Activated CD4-positive, alpha-beta memory T cell treated with anti-CD3 and anti-CD28 coated beads for 36 hours (primary cell): ENCODE measurements around the gene NME7. TPM values are rescaled to one million over a fixed set of nuclear protein-coding genes. Genes with fewer than 3 reads are reported as not detected.

Experiments used
- CTCF ChIA-PET: fragments of 350-600 bp; sonication (Branson Sonifier 250); formaldehyde crosslinking; loops from one replicate; lab custom pipeline; 2021; ENCODE audit warnings: antibody characterized with exemption, inconsistent platforms; lab: Charles Lee
- POLR2A ChIA-PET: fragments of 350-600 bp; sonication (Branson Sonifier 250); formaldehyde crosslinking; loops from one replicate; lab custom pipeline; 2021; ENCODE audit warnings: antibody characterized with exemption; lab: Charles Lee
- DNase-seq: peaks from one replicate; pipeline ENCODE4 v3.0.0-alpha.2; 2020
- H3K27ac Mint-ChIP-seq: one replicate; pipeline ENCODE4 v1.8.0; 2021; ENCODE audit warnings: mixed read lengths
- H3K27me3 Mint-ChIP-seq: one replicate; pipeline ENCODE4 v1.8.0; 2021; ENCODE audit warnings: mixed read lengths
- H3K36me3 Mint-ChIP-seq: one replicate; pipeline ENCODE4 v1.8.0; 2021; ENCODE audit warnings: mixed read lengths
- H3K4me1 Mint-ChIP-seq: one replicate; pipeline ENCODE4 v1.8.0; 2021; ENCODE audit warnings: low read depth, mixed read lengths
- H3K4me3 Mint-ChIP-seq: one replicate; pipeline ENCODE4 v1.8.0; 2021; ENCODE audit warnings: mild to moderate bottlenecking, mixed read lengths
- H3K9me3 Mint-ChIP-seq: one replicate; pipeline ENCODE4 v1.8.0; 2021; ENCODE audit warnings: mixed read lengths
- intact Hi-C: fragments of 100-400 bp; cut with micrococcal nuclease; formaldehyde crosslinking; loops from one replicate; pipeline ENCODE4 v1.15.1; 2023
- total RNA-seq, 2 experiments: library from RNA; stranded (reverse); gene quantifications; one replicate each; pipeline ENCODE4 v1.2.3, GENCODE V29; 2021

The NME7 gene
- total RNA-seq, 2 experiments from 2014 or later = 12.9 to 15.9 TPM

DNA sequence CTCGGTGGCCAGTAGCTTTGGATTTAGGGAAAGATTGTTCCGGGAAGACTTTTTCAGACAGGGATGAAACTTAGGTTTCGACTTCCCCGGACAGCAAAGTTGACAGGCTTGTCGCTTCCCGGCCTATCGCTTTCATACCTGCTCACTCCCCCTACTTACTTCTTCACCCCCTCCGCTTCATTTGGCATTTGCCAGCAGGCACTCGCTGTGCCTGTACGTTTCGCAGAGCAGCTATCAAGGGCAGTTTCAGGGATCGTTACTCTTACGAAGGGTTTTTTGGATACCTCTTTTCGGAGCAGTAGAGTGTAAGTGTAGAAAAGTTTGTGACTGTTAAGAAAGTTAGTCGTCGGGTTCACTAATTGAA lies 791 bp upstream of the NME7 start:
- no peaks in the 10 kb centered on the region for H3K27me3 Mint-ChIP-seq
- peak; percentile 40 for DNase-seq
- ChIA-PET CTCF (interaction anchor here (0.6 to 1.9 kb wide), 10 partner anchors 19 to 1122 kb away, joined by 3 to 8 read pairs (median 4); no protein-coding TSS in a partner anchor), POLR2A (interaction anchor here (0.6 to 1.9 kb wide), 4 partner anchors 118 to 1027 kb away, joined by 3 to 5 read pairs (median 3); partner anchors contain the start of gene SLC19A2)
- no peak overlapping the region for H3K27ac Mint-ChIP-seq
- peaks cover 25% of the 10 kb centered on the region for H3K4me1 Mint-ChIP-seq
- no peaks in the 10 kb centered on the region for H3K9me3 Mint-ChIP-seq
- intact Hi-C loops = loop anchor here (1.0 to 10.0 kb wide), 14 partner anchors 22 to 1944 kb away; partner anchors contain the start of genes FMO4, SCYL3, SELL and SFT2D2
- H3K4me3 Mint-ChIP-seq = no peak overlapping the region
- peaks cover 19% of the 10 kb centered on the region for H3K36me3 Mint-ChIP-seq

- no peaks in the 10 kb centered on the region for H3K27me3 Mint-ChIP-seq
- H3K9me3 Mint-ChIP-seq = no peaks in the 10 kb centered on the region
- H3K4me3 Mint-ChIP-seq = no peak overlapping the region
- H3K27ac Mint-ChIP-seq = no peak overlapping the region
- peaks cover 14% of the 10 kb centered on the region for H3K36me3 Mint-ChIP-seq
- ChIA-PET CTCF (interaction anchor here (0.7 to 1.4 kb wide), 5 partner anchors 20 to 1024 kb away, joined by 3 to 6 read pairs (median 3); partner anchors contain the start of gene F5), POLR2A (interaction anchor here (1.1 to 1.9 kb wide), 3 partner anchors 119 to 427 kb away, joined by 3 to 5 read pairs (median 4); partner anchors contain the start of genes METTL18 and SLC19A2)
- no peak for DNase-seq
- intact Hi-C loops = loop anchor here (1.0 to 10.0 kb wide), 16 partner anchors 95 to 1945 kb away; partner anchors contain the start of genes ATP1B1, FMO4, SCYL3 and SELL
- H3K4me1 Mint-ChIP-seq = peaks cover 35% of the 10 kb centered on the region
Observed at GRCh38 chr1:169367096-169367685, 406 bp downstream of the NME7 start.

DNA sequence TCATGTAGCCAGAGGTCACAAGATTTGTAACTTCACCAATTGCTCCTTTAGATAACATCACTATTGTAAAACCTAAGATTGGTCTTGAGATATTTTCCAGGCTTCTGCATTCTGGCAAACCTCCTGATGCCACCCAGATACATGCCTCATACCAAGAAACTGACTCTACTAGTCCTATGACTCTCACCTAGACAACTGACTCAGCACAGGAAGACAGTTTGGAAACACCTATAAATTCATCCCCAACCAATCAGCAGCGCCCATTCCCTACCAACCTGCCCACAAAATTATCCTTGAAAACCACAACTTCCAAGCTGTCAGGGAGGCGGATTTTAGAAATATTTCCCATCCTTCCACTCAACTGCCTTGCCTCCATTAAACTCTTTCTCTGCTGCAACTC lies 2.6 kb downstream of the NME7 start:
- DNase-seq = peak; percentile 27
- POLR2A ChIA-PET = interaction anchor here (0.7 kb wide), 1 partner anchor 1138 kb away, joined by 3 read pairs; no protein-coding TSS in a partner anchor
- peaks cover 30% of the 10 kb centered on the region for H3K4me1 Mint-ChIP-seq
- CTCF ChIA-PET = interaction anchor here (1.2 kb wide), 2 partner anchors 347 to 762 kb away, joined by 3 read pairs; no protein-coding TSS in a partner anchor
- no peaks in the 10 kb centered on the region for H3K27me3 Mint-ChIP-seq
- peaks cover 6% of the 10 kb centered on the region for H3K36me3 Mint-ChIP-seq
- H3K9me3 Mint-ChIP-seq = no peaks in the 10 kb centered on the region
- H3K27ac Mint-ChIP-seq = no peak overlapping the region
- no peak overlapping the region for H3K4me3 Mint-ChIP-seq
- intact Hi-C loops = loop anchor here (5.0 to 10.0 kb wide), 12 partner anchors 97 to 1947 kb away; partner anchors contain the start of genes FMO4, SCYL3, SELL and SFT2D2

DNA sequence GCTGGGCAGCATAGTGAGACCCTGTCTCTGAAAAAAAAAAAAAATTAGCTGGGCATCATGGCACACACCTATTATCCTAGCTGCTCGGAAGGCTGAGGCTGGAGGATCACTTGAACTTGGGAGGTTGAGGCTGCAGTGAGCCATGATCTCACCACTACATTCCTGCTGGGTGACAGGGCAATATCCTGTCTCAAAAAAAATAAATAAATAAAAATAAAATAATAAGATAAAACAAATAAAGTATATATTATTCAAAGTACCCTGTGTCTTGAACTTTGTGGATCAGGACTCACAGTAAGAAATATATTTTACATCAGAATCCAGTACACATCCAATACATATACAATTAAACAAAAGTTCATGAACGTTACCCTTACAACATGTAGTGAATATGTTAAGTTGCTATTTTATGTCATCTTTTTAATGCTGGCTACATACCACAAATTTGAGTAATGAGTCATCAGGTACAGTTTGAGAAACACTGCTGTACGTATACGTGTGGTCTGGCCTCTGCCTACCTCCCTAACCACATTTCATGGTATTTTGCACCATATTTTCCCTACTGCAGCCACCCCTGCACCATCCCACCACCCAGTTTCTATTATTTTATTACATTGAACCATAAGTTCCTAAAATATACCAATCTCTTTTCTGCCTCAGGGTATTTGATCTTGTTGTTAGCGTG lies 4.4 kb downstream of the NME7 start:
- H3K27me3 Mint-ChIP-seq = no peaks in the 10 kb centered on the region

DNA sequence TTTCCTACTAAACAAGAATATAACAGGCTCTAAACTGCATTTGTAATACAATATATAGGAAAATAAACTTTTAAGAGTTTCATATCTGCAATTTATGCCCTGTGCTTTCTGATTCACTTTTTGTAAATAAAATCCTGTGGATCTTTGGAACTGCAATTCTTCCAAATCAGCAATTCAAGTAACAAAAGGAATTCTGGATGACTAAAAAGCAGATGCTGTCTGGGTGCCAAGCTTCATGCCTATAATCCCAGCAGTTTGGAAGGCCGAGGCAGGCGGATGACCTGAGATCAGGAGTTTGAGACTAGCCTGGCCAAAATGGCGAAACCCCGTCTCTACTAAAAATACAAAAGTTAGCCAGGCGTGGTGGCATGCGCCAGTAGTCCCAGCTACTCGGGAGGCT lies 6.3 kb downstream of the NME7 start:
- Mint-ChIP-seq H3K4me1 (peaks cover 26% of the 10 kb centered on the region), H3K4me3 (no peak overlapping the region), H3K27ac (no peak overlapping the region), H3K9me3 (no peaks in the 10 kb centered on the region), H3K36me3 (peaks cover 4% of the 10 kb centered on the region), H3K27me3 (no peaks in the 10 kb centered on the region)
- ChIA-PET POLR2A (no interaction called here), CTCF (interaction anchor here (1.5 kb wide), 1 partner anchor 758 kb away, joined by 6 read pairs; no protein-coding TSS in a partner anchor)
- no peak for DNase-seq
- intact Hi-C loops = loop anchor here (10.0 kb wide), 1 partner anchor 226 kb away; no protein-coding TSS in a partner anchor

More for the DNA sequence above, 4.4 kb downstream of the NME7 start:
- H3K4me1 Mint-ChIP-seq = peaks cover 26% of the 10 kb centered on the region
- peaks cover 4% of the 10 kb centered on the region for H3K36me3 Mint-ChIP-seq
- peak; percentile 61 for DNase-seq
- no peaks in the 10 kb centered on the region for H3K9me3 Mint-ChIP-seq
- H3K4me3 Mint-ChIP-seq = peak overlapping the region; percentile 10
- H3K27ac Mint-ChIP-seq = peak overlapping the region; percentile 67
- ChIA-PET CTCF (interaction anchor here (1.4 kb wide), 1 partner anchor 15 kb away, joined by 9 read pairs; no protein-coding TSS in a partner anchor), POLR2A (interaction anchor here (0.6 kb wide), 1 partner anchor 311 kb away, joined by 3 read pairs; no protein-coding TSS in a partner anchor)
- intact Hi-C loops = loop anchor here (1.0 to 10.0 kb wide), 2 partner anchors 51 to 228 kb away; no protein-coding TSS in a partner anchor

GRCh38 chr1:169360415-169360814 lies 7.2 kb downstream of the NME7 start:
- no peak for DNase-seq
- ChIA-PET CTCF (interaction anchor here (0.7 to 1.5 kb wide), 3 partner anchors 12 to 757 kb away, joined by 3 to 11 read pairs (median 6); no protein-coding TSS in a partner anchor), POLR2A (no interaction called here)
- Mint-ChIP-seq H3K27ac (no peak overlapping the region), H3K4me3 (no peak overlapping the region), H3K36me3 (peaks cover 4% of the 10 kb centered on the region), H3K27me3 (no peaks in the 10 kb centered on the region), H3K4me1 (peaks cover 26% of the 10 kb centered on the region), H3K9me3 (no peaks in the 10 kb centered on the region)
- intact Hi-C loops = loop anchor here (10.0 kb wide), 1 partner anchor 226 kb away; no protein-coding TSS in a partner anchor

- H3K9me3 Mint-ChIP-seq = no peaks in the 10 kb centered on the region
- H3K27ac Mint-ChIP-seq = no peak overlapping the region
- no peak overlapping the region for H3K4me3 Mint-ChIP-seq
- DNase-seq = no peak
- CTCF ChIA-PET = interaction anchor here (0.6 to 5.8 kb wide), 36 partner anchors 10 to 1008 kb away, joined by 3 to 132 read pairs (median 4); partner anchors contain the start of genes ATP1B1, BLZF1 and NME7
- POLR2A ChIA-PET = interaction anchor here (0.6 kb wide), 1 partner anchor 748 kb away, joined by 4 read pairs; no protein-coding TSS in a partner anchor
- peaks cover 6% of the 10 kb centered on the region for H3K4me1 Mint-ChIP-seq
- no peaks in the 10 kb centered on the region for H3K27me3 Mint-ChIP-seq
- H3K36me3 Mint-ChIP-seq = no peaks in the 10 kb centered on the region
- intact Hi-C loops = loop anchor here (1.0 to 5.0 kb wide), 3 partner anchors 745 to 1006 kb away; no protein-coding TSS in a partner anchor
Observed at GRCh38 chr1:169348383-169349036, 19.1 kb downstream of the NME7 start.

- H3K27ac Mint-ChIP-seq = no peak overlapping the region
- intact Hi-C loops = loop anchor here (1.0 to 5.0 kb wide), 3 partner anchors 745 to 1006 kb away; no protein-coding TSS in a partner anchor
- no peaks in the 10 kb centered on the region for H3K36me3 Mint-ChIP-seq
- POLR2A ChIA-PET = interaction anchor here (0.6 kb wide), 1 partner anchor 747 kb away, joined by 4 read pairs; no protein-coding TSS in a partner anchor
- peaks cover 6% of the 10 kb centered on the region for H3K4me1 Mint-ChIP-seq
- DNase-seq = no peak
- no peak overlapping the region for H3K4me3 Mint-ChIP-seq
- no peaks in the 10 kb centered on the region for H3K9me3 Mint-ChIP-seq
- CTCF ChIA-PET = interaction anchor here (0.6 to 5.8 kb wide), 33 partner anchors 9 to 1006 kb away, joined by 3 to 132 read pairs (median 4); partner anchors contain the start of genes ATP1B1, BLZF1 and NME7
- no peaks in the 10 kb centered on the region for H3K27me3 Mint-ChIP-seq
Observed at GRCh38 chr1:169347688-169348382, 19.8 kb downstream of the NME7 start.

- Mint-ChIP-seq H3K4me3 (no peak overlapping the region), H3K27ac (no peak overlapping the region), H3K27me3 (no peaks in the 10 kb centered on the region), H3K4me1 (peaks cover under 1% of the 10 kb centered on the region), H3K36me3 (no peaks in the 10 kb centered on the region), H3K9me3 (no peaks in the 10 kb centered on the region)
- intact Hi-C loops = loop anchor here (5.0 kb wide), 2 partner anchors 904 to 1004 kb away; no protein-coding TSS in a partner anchor
- ChIA-PET POLR2A (no interaction called here), CTCF (interaction anchor here (0.5 to 5.8 kb wide), 5 partner anchors 505 to 743 kb away, joined by 3 to 132 read pairs (median 4); no protein-coding TSS in a partner anchor)
- DNase-seq = no peak
Observed at GRCh38 chr1:169346036-169346589, 21.5 kb downstream of the NME7 start.

DNA sequence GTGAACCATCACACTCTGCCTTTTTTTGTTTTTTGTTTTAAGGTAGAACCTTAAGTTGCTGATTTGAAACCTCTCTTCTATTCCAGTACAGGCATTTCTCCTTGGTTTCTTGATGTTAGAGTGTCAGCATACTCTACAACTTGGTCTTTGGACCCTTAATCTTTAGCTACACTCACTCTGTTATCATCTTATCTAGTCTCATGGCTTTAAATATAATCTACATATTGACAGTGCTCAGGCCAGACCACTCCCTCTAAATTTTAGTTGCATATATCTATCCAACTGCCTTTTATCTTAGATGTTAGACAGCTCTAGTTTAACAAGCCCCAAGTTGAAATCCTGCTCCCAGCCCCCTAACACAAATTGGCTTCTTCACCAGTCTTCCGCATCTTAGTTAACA lies 22.1 kb downstream of the NME7 start:
- ChIA-PET POLR2A (no interaction called here), CTCF (interaction anchor here (0.5 to 0.9 kb wide), 3 partner anchors 504 to 742 kb away, joined by 3 to 4 read pairs (median 4); no protein-coding TSS in a partner anchor)
- no peaks in the 10 kb centered on the region for H3K4me1 Mint-ChIP-seq
- no peak overlapping the region for H3K27ac Mint-ChIP-seq
- no peak overlapping the region for H3K4me3 Mint-ChIP-seq
- intact Hi-C loops = loop anchor here (5.0 kb wide), 2 partner anchors 903 to 1003 kb away; no protein-coding TSS in a partner anchor
- H3K36me3 Mint-ChIP-seq = peaks cover 2% of the 10 kb centered on the region
- no peaks in the 10 kb centered on the region for H3K27me3 Mint-ChIP-seq
- no peak for DNase-seq
- no peaks in the 10 kb centered on the region for H3K9me3 Mint-ChIP-seq
